Caco-2 (cell line): ENCODE data around the gene BCAM. TPM values are rescaled to one million over a fixed set of nuclear protein-coding genes. Genes with fewer than 3 reads are reported as not detected.

Experiments used
- Bru-seq: library from RNA; stranded (reverse); fragments of 400-500 nt; gene quantifications from one replicate; lab custom pipeline; 2021; lab: Mats Ljungman, UMichigan
- BruChase-seq, 2 experiments: library from RNA; stranded (reverse); fragments of 400-500 nt; gene quantifications; one replicate each; lab custom pipeline; 2021; lab: Mats Ljungman, UMichigan
- BruUV-seq: library from RNA; stranded (reverse); fragments of 400-500 nt; replicated peaks from 2 replicates; lab custom pipeline; 2021; lab: Mats Ljungman, UMichigan
- CTCF ChIA-PET: fragments of 300-600 bp; sonication (Branson Sonifier 250); formaldehyde crosslinking; loops from one replicate; lab custom pipeline; 2022; ENCODE audit warnings: antibody characterized with exemption; lab: Charles Lee
- POLR2A ChIA-PET: fragments of 300-600 bp; sonication (Branson Sonifier 250); formaldehyde crosslinking; loops from one replicate; lab custom pipeline; 2022; ENCODE audit warnings: antibody characterized with exemption; lab: Charles Lee
- DNase-seq, 2 experiments: peaks; one replicate each; pipeline versions ENCODE4 v3.0.0 to v3.0.0-alpha.2; 2020 to 2022
- H3K27me3 ChIP-seq: replicated peaks from 2 replicates; pipeline ENCODE4 v1.6.0; 2011; ENCODE audit warnings: low read length; ENCODE audit not compliant: control insufficient read depth, insufficient read depth
- H3K36me3 ChIP-seq: 2 replicates; pipeline ENCODE4 v1.5.1; 2011; ENCODE audit warnings: low read length; ENCODE audit not compliant: control insufficient read depth, insufficient read depth
- H3K4me1 ChIP-seq: fragments of 250-450 bp; sonication (Bioruptor Pico); 2 replicates; pipeline ENCODE4 v1.5.1; 2020; ENCODE audit warnings: mild to moderate bottlenecking
- H3K4me3 ChIP-seq: 2 replicates; pipeline ENCODE4 v1.5.1; 2011; ENCODE audit warnings: low read depth, mild to moderate bottlenecking, control low read depth, low read length
- H3K9me3 ChIP-seq: fragments of 250-450 bp; sonication (Bioruptor Pico); 2 replicates; pipeline ENCODE4 v1.5.1; 2020; ENCODE audit warnings: mild to moderate bottlenecking, moderate library complexity
- H3K27ac Mint-ChIP-seq: one replicate; pipeline ENCODE4 v1.8.0; 2022; ENCODE audit warnings: mixed read lengths; ENCODE audit not compliant: unreplicated experiment
- H3K27me3 Mint-ChIP-seq: one replicate; pipeline ENCODE4 v1.8.0; 2022; ENCODE audit warnings: mixed read lengths; ENCODE audit not compliant: insufficient read depth, unreplicated experiment
- H3K36me3 Mint-ChIP-seq: one replicate; pipeline ENCODE4 v1.8.0; 2022; ENCODE audit warnings: mild to moderate bottlenecking, mixed read lengths; ENCODE audit not compliant: insufficient read depth, unreplicated experiment
- H3K4me1 Mint-ChIP-seq: one replicate; pipeline ENCODE4 v1.8.0; 2022; ENCODE audit warnings: low read depth, mixed read lengths; ENCODE audit not compliant: unreplicated experiment
- H3K4me3 Mint-ChIP-seq: one replicate; pipeline ENCODE4 v1.8.0; 2022; ENCODE audit warnings: mild to moderate bottlenecking, moderate library complexity, mixed read lengths; ENCODE audit not compliant: unreplicated experiment
- H3K9me3 Mint-ChIP-seq: one replicate; pipeline ENCODE4 v1.8.0; 2022; ENCODE audit warnings: mixed read lengths; ENCODE audit not compliant: unreplicated experiment
- CTCF ChIP-seq, 2 experiments: fragments of 200-600 bp in 1 of 2; IDR thresholded peaks; 1 replicate in 1 of 2; 2 replicates in 1 of 2; pipeline versions ENCODE4 v1.5.1 to v1.8.0; 2011 to 2022; ENCODE audit warnings: antibody characterized with exemption in 1 of 2, control low read depth in 1 of 2, inconsistent platforms in 1 of 2, low read depth in 1 of 2, low read length in 1 of 2, mild to moderate bottlenecking in 1 of 2, moderate library complexity in 1 of 2; ENCODE audit not compliant: insufficient read depth in 1 of 2, severe bottlenecking in 1 of 2, unreplicated experiment in 1 of 2
- intact Hi-C: fragments of 100-400 bp; cut with micrococcal nuclease; formaldehyde crosslinking; loops from one replicate; pipeline ENCODE4 v1.10.0; 2022; ENCODE audit not compliant: unreplicated experiment
- long read RNA-seq: library from polyadenylated mRNA; stranded (forward); transcript quantifications from one replicate; pipeline ENCODE4 v2.0.0, GENCODE V29; 2022
- total RNA-seq: library from RNA; stranded (reverse); gene quantifications from 2 replicates; pipeline ENCODE4 v1.2.3, GENCODE V29; 2022

BCAM gene, protein sequence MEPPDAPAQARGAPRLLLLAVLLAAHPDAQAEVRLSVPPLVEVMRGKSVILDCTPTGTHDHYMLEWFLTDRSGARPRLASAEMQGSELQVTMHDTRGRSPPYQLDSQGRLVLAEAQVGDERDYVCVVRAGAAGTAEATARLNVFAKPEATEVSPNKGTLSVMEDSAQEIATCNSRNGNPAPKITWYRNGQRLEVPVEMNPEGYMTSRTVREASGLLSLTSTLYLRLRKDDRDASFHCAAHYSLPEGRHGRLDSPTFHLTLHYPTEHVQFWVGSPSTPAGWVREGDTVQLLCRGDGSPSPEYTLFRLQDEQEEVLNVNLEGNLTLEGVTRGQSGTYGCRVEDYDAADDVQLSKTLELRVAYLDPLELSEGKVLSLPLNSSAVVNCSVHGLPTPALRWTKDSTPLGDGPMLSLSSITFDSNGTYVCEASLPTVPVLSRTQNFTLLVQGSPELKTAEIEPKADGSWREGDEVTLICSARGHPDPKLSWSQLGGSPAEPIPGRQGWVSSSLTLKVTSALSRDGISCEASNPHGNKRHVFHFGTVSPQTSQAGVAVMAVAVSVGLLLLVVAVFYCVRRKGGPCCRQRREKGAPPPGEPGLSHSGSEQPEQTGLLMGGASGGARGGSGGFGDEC
- total RNA-seq, result 230 and 244 TPM in 2 replicates
- Bru-seq, nascent RNA, result percentile 79 among the genes with signal in this experiment
- percentile 85 among the genes with signal in this experiment for BruChase-seq, experiment 1, labeled RNA remaining after a 2-hour chase
- BruChase-seq, experiment 2, labeled RNA remaining after a 6-hour chase, result percentile 95 among the genes with signal in this experiment
- long read RNA-seq, partial matches to known transcripts, result 1 of 4 reads
- long read RNA-seq, other reads (novel, unspliced or antisense), result 1 of 4 reads

GRCh38 chr19:44808463-44809371 lies at the start of gene BCAM:
BCAM (plus strand) TSS chr19:44809103; CDS start chr19:44809125, 22 bp downstream.
- Mint-ChIP-seq H3K4me3 (peak within 1 kb of the TSS; percentile 82), H3K27me3 (no peaks in the 10 kb centered on the region), H3K36me3 (peaks cover 66% of the 10 kb centered on the region), H3K4me1 (peaks cover 45% of the 10 kb centered on the region), H3K9me3 (peaks cover 2% of the 10 kb centered on the region), H3K27ac (peak within 1 kb of the TSS; percentile 95)
- peaks cover 27% of the 10 kb centered on the region for H3K4me1 ChIP-seq
- peaks cover 5% of the 10 kb centered on the region for H3K36me3 ChIP-seq
- ChIA-PET POLR2A (interaction anchor here (0.6 to 2.7 kb wide), 8 partner anchors 11 to 105 kb away, joined by 3 to 30 read pairs (median 4); partner anchors contain the start of gene NECTIN2), CTCF (interaction anchor here (0.5 to 4.0 kb wide), 14 partner anchors 9 to 379 kb away, joined by 3 to 53 read pairs (median 6); partner anchors contain the start of genes CBLC and NECTIN2)
- DNase-seq, result peak; percentile 86
- peak within 1 kb of the TSS; percentile 79 for H3K4me3 ChIP-seq
- TF ChIP-seq CTCF (IDR thresholded peaks at IDR 0.05; ENCODE audit: insufficient read depth in 1 of 2, low read depth in 1 of 2, low read length in 1 of 2, severe bottlenecking in 1 of 2, unreplicated experiment in 1 of 2), result no peak
- intact Hi-C loops, result loop anchor here (1.0 to 2.0 kb wide), 5 partner anchors 8 to 84 kb away; partner anchors contain the start of gene CBLC
- H3K9me3 ChIP-seq, result no peaks in the 10 kb centered on the region
- no peaks in the 10 kb centered on the region for H3K27me3 ChIP-seq
- BruUV-seq, result TSS peak; percentile 95

- H3K4me3 ChIP-seq, result no peak overlapping the region
- no peaks in the 10 kb centered on the region for H3K27me3 ChIP-seq
- Mint-ChIP-seq H3K36me3 (peaks cover 6% of the 10 kb centered on the region), H3K27me3 (no peaks in the 10 kb centered on the region), H3K4me3 (no peak overlapping the region), H3K27ac (no peak overlapping the region), H3K4me1 (no peaks in the 10 kb centered on the region), H3K9me3 (no peaks in the 10 kb centered on the region)
- no peaks in the 10 kb centered on the region; the same call in 1 of the 2 replicates for H3K36me3 ChIP-seq
- no peak for TF ChIP-seq CTCF (IDR thresholded peaks at IDR 0.05; ENCODE audit: insufficient read depth in 1 of 2, low read depth in 1 of 2, low read length in 1 of 2, severe bottlenecking in 1 of 2, unreplicated experiment in 1 of 2)
- no TSS peak for BruUV-seq
- peaks cover 4% of the 10 kb centered on the region; the same call in 1 of the 2 replicates for H3K4me1 ChIP-seq
- intact Hi-C loops, result no loop called here
- H3K9me3 ChIP-seq, result no peaks in the 10 kb centered on the region
- no peak for DNase-seq
- CTCF ChIA-PET, result no interaction called here
- POLR2A ChIA-PET, result no interaction called here
Measured at GRCh38 chr19:44762038-44762437, 46.9 kb upstream of the BCAM start.
